GM19043 (cell line): Measurements from ENCODE around the gene MANEAL.

Experiments
- ATAC-seq: cut with Tn5 transposase; IDR thresholded peaks from one replicate; pipeline ENCODE4 v1.9.1; 2021; ENCODE audit warnings: low read depth; ENCODE audit not compliant: unreplicated experiment

The MANEAL gene

GRCh38 chr1:37822906-37823815 is 29.5 kb downstream of the MANEAL start:
- no peak for ATAC-seq

GRCh38 chr1:37824001-37824400 is 30.4 kb downstream of the MANEAL start:
- ATAC-seq, result no peak

- ATAC-seq, result no peak
Observed at GRCh38 chr1:37825506-37825905, 31.9 kb downstream of the MANEAL start.

GRCh38 chr1:37828410-37829074 is 34.9 kb downstream of the MANEAL start:
- no peak for ATAC-seq

GRCh38 chr1:37831109-37831508 is 37.5 kb downstream of the MANEAL start:
- ATAC-seq, result no peak

- ATAC-seq, result no peak
Observed at GRCh38 chr1:37831809-37832208, 38.2 kb downstream of the MANEAL start.

GRCh38 chr1:37836788-37837187 is 43.1 kb downstream of the MANEAL start:
- no peak for ATAC-seq

GRCh38 chr1:37839676-37840075 is 46.0 kb downstream of the MANEAL start:
- no peak for ATAC-seq

GRCh38 chr1:37840711-37841110 is 47.1 kb downstream of the MANEAL start:
- ATAC-seq, result no peak

- no peak for ATAC-seq
Observed at GRCh38 chr1:37841652-37842051, 48.0 kb downstream of the MANEAL start.

GRCh38 chr1:37844536-37844935 is 50.9 kb downstream of the MANEAL start:
- no peak for ATAC-seq

- ATAC-seq, result no peak
Observed at GRCh38 chr1:37845049-37845646, 51.5 kb downstream of the MANEAL start.

GRCh38 chr1:37845786-37846185 is 52.1 kb downstream of the MANEAL start:
- no peak for ATAC-seq

- no peak for ATAC-seq
Observed at GRCh38 chr1:37846647-37847339, 53.1 kb downstream of the MANEAL start.

- no peak for ATAC-seq
Observed at GRCh38 chr1:37849480-37849879, 55.8 kb downstream of the MANEAL start.

GRCh38 chr1:37850352-37850955 is 56.8 kb downstream of the MANEAL start:
- no peak for ATAC-seq
